HEK293T (cell line): ENCODE measurements around the gene KL.

Experiments used
- CTCF ChIA-PET: fragments of 350-600 bp; formaldehyde crosslinking; extraction: SDS; loops from one replicate; lab custom pipeline; 2021; ENCODE audit warnings: antibody characterized with exemption, inconsistent platforms; lab: Yijun Ruan, JAX
- POLR2A ChIA-PET: fragments of 350-600 bp; formaldehyde crosslinking; extraction: SDS; loops from one replicate; lab custom pipeline; 2020; ENCODE audit warnings: antibody characterized with exemption, inconsistent platforms; lab: Yijun Ruan, JAX
- DNase-seq: peaks from one replicate; pipeline ENCODE4 v3.0.0; 2012; ENCODE audit warnings: mixed read lengths; ENCODE audit errors: extremely low spot score
- ARNT ChIP-seq: fragments of 450-650 bp; IDR thresholded peaks from 2 replicates; pipeline ENCODE4 v1.6.1; 2017; ENCODE audit warnings: mild to moderate bottlenecking
- BHLHE40 ChIP-seq: fragments of 450-650 bp; IDR thresholded peaks from 2 replicates; pipeline ENCODE4 v1.6.1; 2016; ENCODE audit warnings: mild to moderate bottlenecking, moderate library complexity, borderline replicate concordance
- CTBP1 ChIP-seq: fragments of 450-650 bp; IDR thresholded peaks from 2 replicates; pipeline ENCODE4 v1.6.1; 2016; ENCODE audit warnings: borderline replicate concordance
- ELF4 ChIP-seq: fragments of 450-650 bp; IDR thresholded peaks from 2 replicates; pipeline ENCODE4 v1.6.1; 2017; ENCODE audit warnings: antibody characterized with exemption
- FOXA1 ChIP-seq: fragments of 450-650 bp; IDR thresholded peaks from 2 replicates; pipeline ENCODE4 v1.6.1; 2016; ENCODE audit warnings: mild to moderate bottlenecking
- FOXK2 ChIP-seq: fragments of 450-650 bp; IDR thresholded peaks from 2 replicates; pipeline ENCODE4 v1.6.1; 2016; ENCODE audit warnings: mild to moderate bottlenecking
- FOXM1 ChIP-seq: fragments of 450-650 bp; IDR thresholded peaks from 2 replicates; pipeline ENCODE4 v1.6.1; 2017; ENCODE audit warnings: mild to moderate bottlenecking, borderline replicate concordance
- HDGF ChIP-seq: fragments of 450-650 bp; IDR thresholded peaks from 2 replicates; pipeline ENCODE4 v1.6.1; 2017; ENCODE audit warnings: antibody characterized with exemption, borderline replicate concordance
- L3MBTL2 ChIP-seq: fragments of 450-650 bp; conservative IDR thresholded peaks from 2 replicates; pipeline ENCODE4 v1.6.1; 2016; ENCODE audit warnings: mild to moderate bottlenecking
- LEF1 ChIP-seq: fragments of 450-650 bp; IDR thresholded peaks from 2 replicates; pipeline ENCODE4 v1.6.1; 2017; ENCODE audit warnings: mild to moderate bottlenecking, borderline replicate concordance
- NFRKB ChIP-seq: fragments of 450-650 bp; IDR thresholded peaks from 2 replicates; pipeline ENCODE4 v1.6.1; 2016; ENCODE audit warnings: mild to moderate bottlenecking, moderate library complexity
- PKNOX1 ChIP-seq: fragments of 450-650 bp; IDR thresholded peaks from 2 replicates; pipeline ENCODE4 v1.6.1; 2016
- SP1 ChIP-seq: fragments of 450-650 bp; IDR thresholded peaks from 2 replicates; pipeline ENCODE4 v1.6.1; 2017
- SUZ12 ChIP-seq: fragments of 450-650 bp; IDR thresholded peaks from 2 replicates; pipeline ENCODE4 v1.6.1; 2016; ENCODE audit warnings: mild to moderate bottlenecking
- TARDBP ChIP-seq: fragments of 450-650 bp; IDR thresholded peaks from 2 replicates; pipeline ENCODE4 v1.6.1; 2016
- ZNF384 ChIP-seq: fragments of 450-650 bp; IDR thresholded peaks from 2 replicates; pipeline ENCODE4 v1.6.1; 2016

Gene KL

GRCh38 chr13:33099860-33100259 lies 83.6 kb downstream of the KL start:
- TF ChIP-seq TARDBP (no peak), FOXM1 (no peak)
- CTCF ChIA-PET: no interaction called here
- POLR2A ChIA-PET: no interaction called here
- DNase-seq: no peak

- ChIA-PET POLR2A (no interaction called here), CTCF (no interaction called here)
- TF ChIP-seq BHLHE40 (no peak), SP1 (no peak), ARNT (no peak), LEF1 (no peak), HDGF (no peak), SUZ12 (no peak)
These were observed 84.7 kb downstream of the KL start for GRCh38 chr13:33100886-33101285.

GRCh38 chr13:33101835-33102234 lies 85.6 kb downstream of the KL start:
- no peak for DNase-seq
- TF ChIP-seq L3MBTL2: no peak
- no peak for TF ChIP-seq ELF4
- no peak for TF ChIP-seq PKNOX1
- no peak for TF ChIP-seq FOXM1
- TF ChIP-seq CTBP1: no peak
- TF ChIP-seq BHLHE40: no peak
- no peak for TF ChIP-seq LEF1
- TF ChIP-seq NFRKB: no peak
- TF ChIP-seq SUZ12: no peak
- TF ChIP-seq TARDBP: no peak
- no peak for TF ChIP-seq FOXK2
- no peak for TF ChIP-seq FOXA1
- TF ChIP-seq ARNT: no peak
- ChIA-PET CTCF (no interaction called here), POLR2A (no interaction called here)

More at GRCh38 chr13:33100886-33101285, 84.7 kb downstream of the KL start:
- no peak for DNase-seq

- no peak for DNase-seq
- CTCF ChIA-PET: no interaction called here
These were observed 87.2 kb downstream of the KL start for GRCh38 chr13:33103457-33103856.

GRCh38 chr13:33105387-33106005 lies 89.3 kb downstream of the KL start:
- ChIA-PET CTCF (no interaction called here), POLR2A (no interaction called here)
- no peak for DNase-seq
- TF ChIP-seq FOXK2 (no peak), FOXM1 (no peak), FOXA1 (no peak), ARNT (no peak), ZNF384 (no peak), HDGF (no peak), SP1 (no peak), NFRKB (no peak), SUZ12 (no peak), ELF4 (no peak), TARDBP (no peak), PKNOX1 (no peak), L3MBTL2 (no peak), LEF1 (no peak), BHLHE40 (no peak), CTBP1 (no peak)

More at GRCh38 chr13:33103457-33103856, 87.2 kb downstream of the KL start:
- TF ChIP-seq LEF1 (no peak), L3MBTL2 (no peak), ELF4 (no peak), SP1 (no peak), HDGF (no peak), FOXK2 (no peak), TARDBP (no peak), FOXM1 (no peak), ARNT (no peak), PKNOX1 (no peak), NFRKB (no peak), FOXA1 (no peak), CTBP1 (no peak), BHLHE40 (no peak)
- POLR2A ChIA-PET: no interaction called here

- ChIA-PET CTCF (no interaction called here), POLR2A (no interaction called here)
- TF ChIP-seq NFRKB (no peak), ZNF384 (no peak), FOXM1 (no peak), TARDBP (no peak), ARNT (no peak), BHLHE40 (no peak), FOXA1 (no peak), SP1 (no peak), HDGF (no peak), LEF1 (no peak), CTBP1 (no peak), L3MBTL2 (no peak), SUZ12 (no peak), PKNOX1 (no peak), ELF4 (no peak), FOXK2 (no peak)
- no peak for DNase-seq
These were observed 90.6 kb downstream of the KL start for GRCh38 chr13:33106656-33107360.
